Kidney epithelial cell (primary cell): ENCODE data around the gene VWA5A. TPM values are rescaled to one million over a fixed set of nuclear protein-coding genes. Genes with fewer than 3 reads are reported as not detected.

Experiments
- DNase-seq: peaks from one replicate; pipeline ENCODE4 v3.0.0-alpha.2; 2010; ENCODE audit warnings: low read depth
- H3K27me3 ChIP-seq: 2 replicates; pipeline ENCODE4 v1.6.0; 2011; ENCODE audit warnings: low read length; ENCODE audit not compliant: control insufficient read depth, insufficient read depth
- H3K36me3 ChIP-seq: 2 replicates; pipeline ENCODE4 v1.5.1; 2011; ENCODE audit warnings: low read length; ENCODE audit not compliant: control insufficient read depth, insufficient read depth
- H3K4me3 ChIP-seq: 2 replicates; pipeline ENCODE4 v1.5.1; 2011; ENCODE audit warnings: low read depth, mild to moderate bottlenecking, control low read depth, low read length
- total RNA-seq: library from RNA; depleted of rRNA; stranded (reverse); fragments of >200 nt; gene quantifications from 2 replicates; pipeline ENCODE4 v1.2.3, GENCODE V29; 2015
- TF ChIP-seq, protein P1 (sequence below): IDR thresholded peaks from 2 replicates; pipeline ENCODE4 v1.5.1; 2011; ENCODE audit warnings: mild to moderate bottlenecking, moderate library complexity, low read length, control low read depth, inconsistent platforms; ENCODE audit not compliant: insufficient read depth, poor library complexity, severe bottlenecking

Gene VWA5A
- total RNA-seq, 1 donor from 2014 or later: 33.4 TPM

- H3K27me3 ChIP-seq: no peaks in the 10 kb centered on the region
- no peaks in the 10 kb centered on the region for H3K36me3 ChIP-seq
- DNase-seq: no peak
- H3K4me3 ChIP-seq: no peak overlapping the region
- TF ChIP-seq, protein P1, sequence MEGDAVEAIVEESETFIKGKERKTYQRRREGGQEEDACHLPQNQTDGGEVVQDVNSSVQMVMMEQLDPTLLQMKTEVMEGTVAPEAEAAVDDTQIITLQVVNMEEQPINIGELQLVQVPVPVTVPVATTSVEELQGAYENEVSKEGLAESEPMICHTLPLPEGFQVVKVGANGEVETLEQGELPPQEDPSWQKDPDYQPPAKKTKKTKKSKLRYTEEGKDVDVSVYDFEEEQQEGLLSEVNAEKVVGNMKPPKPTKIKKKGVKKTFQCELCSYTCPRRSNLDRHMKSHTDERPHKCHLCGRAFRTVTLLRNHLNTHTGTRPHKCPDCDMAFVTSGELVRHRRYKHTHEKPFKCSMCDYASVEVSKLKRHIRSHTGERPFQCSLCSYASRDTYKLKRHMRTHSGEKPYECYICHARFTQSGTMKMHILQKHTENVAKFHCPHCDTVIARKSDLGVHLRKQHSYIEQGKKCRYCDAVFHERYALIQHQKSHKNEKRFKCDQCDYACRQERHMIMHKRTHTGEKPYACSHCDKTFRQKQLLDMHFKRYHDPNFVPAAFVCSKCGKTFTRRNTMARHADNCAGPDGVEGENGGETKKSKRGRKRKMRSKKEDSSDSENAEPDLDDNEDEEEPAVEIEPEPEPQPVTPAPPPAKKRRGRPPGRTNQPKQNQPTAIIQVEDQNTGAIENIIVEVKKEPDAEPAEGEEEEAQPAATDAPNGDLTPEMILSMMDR: no peak
Measured at GRCh38 chr11:124147951-124148350, 32.7 kb downstream of the VWA5A start.

DNA sequence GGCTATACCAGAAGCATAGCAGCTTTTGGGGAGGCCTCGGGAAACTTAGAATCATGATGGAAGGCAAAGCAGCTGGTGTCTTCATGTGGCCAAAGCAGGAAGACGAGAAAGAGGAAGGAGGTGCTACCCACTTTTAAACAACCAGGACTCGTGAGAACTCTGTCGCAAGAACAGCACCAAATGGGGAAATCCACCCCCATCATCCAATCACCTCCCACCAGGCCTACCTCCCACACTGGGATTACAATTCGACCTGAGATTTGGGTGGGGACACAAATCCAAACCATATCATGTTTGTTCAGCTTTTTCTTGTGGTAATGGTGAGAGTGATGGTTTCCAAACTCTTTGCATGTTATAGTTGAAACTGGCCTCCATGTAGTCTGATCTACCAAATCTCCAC is 35.4 kb downstream of the VWA5A start:
- Histone ChIP-seq H3K27me3 (no peaks in the 10 kb centered on the region), H3K4me3 (no peak overlapping the region), H3K36me3 (no peaks in the 10 kb centered on the region)
- TF ChIP-seq, protein P1: no peak
- no peak for DNase-seq

- no peaks in the 10 kb centered on the region for H3K27me3 ChIP-seq
- DNase-seq: no peak
- TF ChIP-seq, protein P1: no peak
- H3K4me3 ChIP-seq: no peak overlapping the region
- no peaks in the 10 kb centered on the region for H3K36me3 ChIP-seq
Measured at GRCh38 chr11:124152770-124153407, 37.6 kb downstream of the VWA5A start.

DNA sequence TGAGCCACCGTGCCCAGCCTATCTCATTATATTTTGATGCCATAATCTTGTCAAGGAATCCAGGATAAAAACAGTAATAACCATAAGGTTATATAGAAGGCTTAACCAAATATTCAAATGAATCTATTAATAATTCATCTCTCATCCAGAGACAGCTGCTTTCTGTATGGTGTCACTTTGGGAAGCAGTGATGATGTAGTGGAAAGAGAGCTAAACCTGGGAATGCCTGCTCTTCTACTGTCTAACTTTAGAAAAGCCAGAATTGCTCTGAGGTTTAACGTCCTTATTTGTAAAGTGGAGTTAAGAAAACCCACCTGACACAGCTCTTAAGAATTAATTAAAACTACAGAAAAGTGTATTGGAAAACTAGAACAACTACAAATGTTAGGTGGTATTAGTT is 38.6 kb downstream of the VWA5A start:
- Histone ChIP-seq H3K4me3 (no peak overlapping the region), H3K36me3 (no peaks in the 10 kb centered on the region), H3K27me3 (no peaks in the 10 kb centered on the region)
- TF ChIP-seq, protein P1: no peak
- no peak for DNase-seq

DNA sequence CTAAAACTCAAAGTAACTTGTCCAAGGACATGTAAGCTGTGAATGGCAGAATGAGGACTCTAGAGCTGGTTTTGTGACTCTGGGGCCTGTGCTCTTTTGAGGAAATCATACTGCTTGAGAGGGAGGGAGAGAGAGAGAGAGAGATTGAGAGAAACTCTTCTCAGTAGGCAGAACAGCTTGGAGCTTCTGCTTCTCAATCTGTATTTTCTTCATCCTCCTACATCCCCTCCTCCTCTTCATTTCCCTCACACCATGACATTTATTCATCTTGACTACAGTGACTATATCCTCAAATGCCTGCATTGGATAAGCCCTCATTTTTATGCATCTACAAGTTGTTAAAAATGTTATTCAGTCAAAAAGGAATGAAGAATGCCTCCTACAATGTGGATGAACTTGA is 44.2 kb downstream of the VWA5A start:
- TF ChIP-seq, protein P1: no peak
- Histone ChIP-seq H3K4me3 (no peak overlapping the region), H3K27me3 (no peaks in the 10 kb centered on the region), H3K36me3 (no peaks in the 10 kb centered on the region)
- no peak for DNase-seq

GRCh38 chr11:124160986-124161385 is 45.7 kb downstream of the VWA5A start:
- DNase-seq: no peak
- TF ChIP-seq, protein P1: no peak
- H3K27me3 ChIP-seq: no peaks in the 10 kb centered on the region
- H3K36me3 ChIP-seq: no peaks in the 10 kb centered on the region
- H3K4me3 ChIP-seq: no peak overlapping the region
